SK-MEL-5 (cell line): ENCODE results near the gene ARL4C. TPM values are rescaled to one million over a fixed set of nuclear protein-coding genes. Genes with fewer than 3 reads are reported as not detected.
A peak's percentile ranks its signal among the peaks of the same experiment; 100 is the strongest.

Experiments used
- DNase-seq: peaks from one replicate; pipeline ENCODE4 v3.0.0-alpha.2; 2016; ENCODE audit warnings: low read depth, low spot score
- in situ Hi-C: cut with HindIII; loops from 2 replicates; pipeline ENCODE4 v1.10.0; 2016; ENCODE audit warnings: low sequenced_read_pairs, high pct_unique_total_duplicates, low pct_unique_long_range_greater_than_20kb
- total RNA-seq: library from RNA; depleted of rRNA; stranded (reverse); fragments of >200 nt; shearing (Covaris generic); gene quantifications from 2 replicates; pipeline ENCODE4 v1.2.3, GENCODE V29; 2014

ARL4C gene
- total RNA-seq, 1 experiment from 2014 or later: 4.3 TPM

DNA sequence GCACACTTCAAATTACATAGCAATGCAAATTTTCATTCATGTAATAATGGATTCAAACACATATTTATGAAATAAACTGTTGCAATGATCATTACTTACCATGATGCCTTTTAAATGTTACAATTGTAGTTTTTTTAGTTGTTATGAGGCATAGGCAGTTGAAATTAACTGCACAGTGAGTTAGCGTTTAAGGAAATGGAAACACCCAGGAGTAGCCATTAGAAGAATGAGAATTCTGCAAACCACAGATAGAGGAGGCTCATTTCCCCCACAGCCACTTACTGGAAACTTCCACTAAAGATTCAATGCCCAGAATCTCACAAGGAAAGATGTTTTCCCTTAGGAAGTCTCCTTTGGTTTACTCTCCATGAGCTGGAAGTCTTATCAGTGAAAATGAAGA, 8.4 kb downstream of the ARL4C start:
- in situ Hi-C loops: no loop called here
- DNase-seq: no peak

DNA sequence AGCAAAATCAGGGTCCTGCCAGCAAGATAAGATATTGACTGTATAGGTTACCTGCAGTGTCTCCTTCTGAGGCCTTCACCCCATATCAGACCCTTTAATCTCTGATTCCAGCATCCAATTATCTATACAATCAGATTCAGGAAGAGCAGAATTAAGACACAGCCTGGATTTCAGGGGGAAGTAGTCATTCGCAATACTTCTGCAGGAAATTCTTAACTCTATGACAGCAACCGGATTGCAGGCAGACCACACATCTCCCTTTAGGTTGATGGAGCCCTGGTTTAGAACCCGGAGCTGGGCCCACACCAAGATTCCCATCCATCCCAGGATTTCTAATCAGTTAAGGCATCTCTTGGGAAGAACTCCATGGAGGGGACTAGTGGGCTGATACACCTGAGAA, 9.5 kb downstream of the ARL4C start:
- DNase-seq: no peak
- in situ Hi-C loops: no loop called here

DNA sequence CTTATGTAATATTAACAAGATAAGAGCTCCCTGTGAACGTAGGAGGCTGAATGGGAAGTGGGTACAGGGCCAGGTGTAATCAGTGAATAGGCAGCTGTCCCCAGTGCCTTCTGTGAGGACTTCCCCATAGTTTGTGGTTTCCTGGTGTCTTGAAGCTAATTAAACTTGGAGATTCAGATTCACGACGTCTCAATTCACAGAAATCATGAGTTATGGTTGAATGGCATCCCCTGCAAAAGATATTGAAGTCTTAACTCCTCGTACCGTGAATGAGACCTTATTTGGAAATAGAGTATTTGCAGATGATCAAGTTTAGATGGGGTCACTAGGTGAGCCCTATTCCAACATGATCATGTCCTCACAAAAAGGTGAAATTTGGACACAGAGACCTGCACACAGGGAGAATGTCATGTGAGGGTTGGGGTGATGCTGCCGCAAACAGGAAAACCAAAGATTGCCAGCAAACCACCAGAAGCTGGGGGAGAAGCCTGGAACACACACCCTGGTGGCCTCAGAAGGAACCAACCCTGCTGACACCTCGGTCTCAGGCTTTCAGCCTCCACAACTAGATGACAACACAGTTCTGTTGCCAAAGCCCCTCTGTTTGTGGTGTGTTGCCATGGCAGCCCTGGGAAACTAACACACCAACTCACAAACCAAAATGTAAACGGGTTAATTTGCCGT, 13.2 kb downstream of the ARL4C start:
- peak; percentile 13 for DNase-seq
- in situ Hi-C loops: no loop called here

DNA sequence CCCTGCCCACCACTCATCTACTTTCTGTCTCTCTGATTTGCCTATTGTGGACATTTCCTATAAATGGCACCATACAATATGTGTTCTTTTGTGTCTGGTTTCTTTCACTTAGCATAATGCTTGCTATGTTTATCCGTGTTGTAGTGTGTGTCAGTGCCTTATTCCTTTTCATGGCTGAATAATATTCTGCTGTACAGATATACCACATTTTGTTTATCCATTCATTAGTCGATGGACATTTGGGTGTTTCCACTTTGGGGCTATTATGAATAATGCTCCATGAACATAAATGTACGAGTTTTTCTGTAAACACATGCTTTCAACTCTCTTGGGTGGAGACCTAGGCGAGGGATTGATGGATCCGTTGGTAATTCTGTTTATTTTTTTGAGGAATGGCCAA, 15.6 kb downstream of the ARL4C start:
- no peak for DNase-seq
- in situ Hi-C loops: no loop called here

DNA sequence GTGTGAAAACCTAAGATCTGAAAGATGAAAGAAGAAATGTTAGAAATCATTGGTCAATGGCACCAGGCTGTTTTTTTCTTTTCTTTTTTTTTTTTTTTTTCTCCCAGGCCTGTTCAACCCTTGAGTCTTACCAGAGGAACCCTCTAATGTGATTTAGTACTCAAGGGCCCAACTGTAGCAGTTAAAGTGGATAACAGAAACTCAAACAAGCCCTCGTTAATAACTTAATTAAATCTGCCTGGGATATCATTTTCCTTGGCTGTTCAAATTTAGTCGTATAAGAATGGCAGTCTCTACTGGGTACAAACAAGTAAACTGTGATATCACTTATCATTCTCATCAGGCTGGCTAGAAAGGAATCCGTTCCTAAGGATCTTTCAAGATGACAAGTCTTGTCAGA, 16.5 kb downstream of the ARL4C start:
- no peak for DNase-seq
- in situ Hi-C loops: no loop called here

DNA sequence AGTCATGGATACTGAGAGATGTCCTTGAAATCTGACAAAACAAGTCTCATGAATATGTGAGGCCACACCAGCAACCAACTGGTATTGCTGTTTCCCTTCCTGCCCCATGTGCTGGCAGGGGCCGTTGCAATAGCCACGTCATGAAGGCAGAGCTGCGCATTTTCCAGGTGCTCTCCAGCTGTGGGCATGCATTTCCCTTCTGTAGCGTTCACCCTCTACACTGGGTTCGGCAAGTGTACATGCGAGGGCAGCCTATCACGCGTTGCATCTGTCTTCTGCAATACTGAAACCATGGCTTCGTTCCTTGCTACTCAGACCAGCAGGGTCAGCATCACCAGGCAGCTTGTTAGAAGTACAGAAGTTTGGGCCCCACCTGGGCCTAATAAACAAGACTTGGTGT, 17.4 kb downstream of the ARL4C start:
- in situ Hi-C loops: no loop called here
- DNase-seq: no peak

DNA sequence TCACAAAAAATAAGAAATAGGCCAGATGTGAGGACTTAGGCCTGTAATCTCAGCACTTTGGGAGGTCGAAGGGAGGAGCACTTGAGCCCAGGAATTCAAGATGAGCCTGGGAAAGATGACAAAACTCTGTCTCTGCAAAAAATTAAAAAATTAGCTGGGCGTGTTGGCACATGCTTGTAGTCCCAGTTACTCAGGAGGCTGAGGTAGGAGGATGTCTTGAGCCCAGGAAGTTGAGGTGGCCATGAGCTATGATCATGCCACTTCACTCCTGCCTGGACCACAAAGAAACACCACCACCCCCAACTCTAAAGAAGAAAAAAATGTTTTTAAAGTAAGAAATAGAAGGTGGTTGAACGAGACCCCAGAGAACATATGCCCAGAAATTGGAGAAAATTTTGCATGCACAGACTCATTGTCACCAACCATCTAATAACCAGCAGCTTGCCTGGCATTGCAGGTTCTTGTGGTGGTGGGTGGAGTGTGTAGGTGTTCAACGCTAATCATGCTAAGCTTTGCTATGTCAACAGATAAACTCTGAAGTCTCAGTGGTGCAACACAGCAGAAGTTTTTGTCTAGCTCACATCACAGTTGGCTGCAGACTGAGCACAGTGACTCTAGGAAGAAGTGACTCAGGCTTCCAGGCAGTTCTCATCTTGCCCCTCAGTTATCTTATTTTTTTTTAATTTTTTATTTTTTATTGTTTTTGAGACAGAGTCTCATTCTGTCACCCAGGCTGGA, 18.6 kb downstream of the ARL4C start:
- in situ Hi-C loops: no loop called here
- DNase-seq: no peak

DNA sequence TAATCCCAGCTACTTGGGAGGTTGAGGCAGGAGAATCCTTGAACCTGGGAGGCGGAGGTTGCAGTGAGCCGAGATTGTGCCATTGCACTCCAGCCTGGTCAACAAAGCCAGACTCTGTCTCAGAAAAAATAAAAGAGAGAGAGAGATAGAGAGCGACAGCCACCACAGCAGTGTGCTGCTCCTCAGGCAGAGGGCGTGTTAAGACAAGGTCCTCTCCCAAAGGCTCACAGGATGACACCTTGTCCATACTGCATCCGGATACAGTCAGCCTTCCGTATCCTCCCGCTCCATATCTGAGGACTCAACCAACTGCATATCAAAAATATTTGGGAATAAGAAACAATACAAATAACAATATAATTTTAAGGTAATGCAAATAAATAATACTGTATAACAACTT, 20.1 kb downstream of the ARL4C start:
- in situ Hi-C loops: no loop called here
- peak; percentile 4 for DNase-seq

DNA sequence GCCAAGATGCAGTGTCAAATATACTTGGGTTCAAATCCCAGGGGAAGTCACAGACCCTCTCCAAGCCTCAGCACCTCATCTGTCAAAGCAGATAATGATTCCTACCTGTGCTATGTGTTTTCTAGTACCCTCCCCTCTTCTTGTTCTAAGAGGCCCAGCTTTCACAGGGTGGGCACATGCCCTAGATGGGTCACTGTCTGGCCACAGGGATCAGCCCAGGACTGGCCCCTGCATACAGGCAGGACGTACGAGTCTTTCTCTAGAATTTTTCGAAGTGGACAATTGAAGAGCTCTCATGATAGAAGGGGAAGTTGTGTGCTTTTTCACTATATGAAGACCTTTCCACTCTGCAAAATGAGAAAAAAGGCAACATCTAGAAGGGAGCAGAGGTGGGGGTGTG, 22.2 kb downstream of the ARL4C start:
- in situ Hi-C loops: no loop called here
- DNase-seq: no peak

DNA sequence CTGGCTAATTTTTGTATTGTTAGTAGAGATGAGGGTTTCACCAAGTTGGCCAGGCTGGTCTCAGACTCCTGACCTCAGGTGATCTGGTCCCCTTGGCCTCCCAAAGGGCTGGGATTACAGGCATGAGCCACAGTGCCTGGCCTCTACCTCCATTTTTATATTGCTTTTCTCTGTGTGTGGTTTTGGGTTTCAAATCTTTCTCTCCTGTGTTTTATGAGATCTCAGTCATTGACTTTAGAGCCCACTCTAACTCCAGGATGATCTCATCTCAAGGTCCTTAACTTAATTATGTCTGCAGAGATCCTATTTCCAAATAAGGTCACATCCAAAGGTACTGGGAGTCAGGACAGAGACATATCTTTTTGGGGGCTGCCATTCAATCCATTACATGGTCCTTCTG, 24.7 kb downstream of the ARL4C start:
- in situ Hi-C loops: no loop called here
- no peak for DNase-seq

DNA sequence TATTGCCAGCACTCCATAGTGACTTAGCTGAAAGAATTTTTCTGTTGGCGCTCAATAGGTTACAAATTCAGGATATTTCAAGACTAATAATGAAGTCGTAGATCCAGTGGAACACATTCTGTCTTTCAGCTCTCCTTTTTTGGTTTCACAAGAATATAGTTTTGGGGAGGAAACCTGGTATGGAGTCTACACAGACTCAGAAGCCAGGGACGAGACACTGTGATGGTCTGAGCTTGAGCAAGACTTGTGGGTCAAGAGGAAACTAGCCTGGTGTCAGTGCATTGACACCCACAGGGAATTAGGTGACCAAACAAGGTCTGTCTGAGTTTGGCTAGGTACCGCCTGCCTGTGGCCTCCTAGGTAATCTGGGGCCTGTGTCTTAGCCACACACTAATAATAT, 26.9 kb downstream of the ARL4C start:
- in situ Hi-C loops: no loop called here
- no peak for DNase-seq

DNA sequence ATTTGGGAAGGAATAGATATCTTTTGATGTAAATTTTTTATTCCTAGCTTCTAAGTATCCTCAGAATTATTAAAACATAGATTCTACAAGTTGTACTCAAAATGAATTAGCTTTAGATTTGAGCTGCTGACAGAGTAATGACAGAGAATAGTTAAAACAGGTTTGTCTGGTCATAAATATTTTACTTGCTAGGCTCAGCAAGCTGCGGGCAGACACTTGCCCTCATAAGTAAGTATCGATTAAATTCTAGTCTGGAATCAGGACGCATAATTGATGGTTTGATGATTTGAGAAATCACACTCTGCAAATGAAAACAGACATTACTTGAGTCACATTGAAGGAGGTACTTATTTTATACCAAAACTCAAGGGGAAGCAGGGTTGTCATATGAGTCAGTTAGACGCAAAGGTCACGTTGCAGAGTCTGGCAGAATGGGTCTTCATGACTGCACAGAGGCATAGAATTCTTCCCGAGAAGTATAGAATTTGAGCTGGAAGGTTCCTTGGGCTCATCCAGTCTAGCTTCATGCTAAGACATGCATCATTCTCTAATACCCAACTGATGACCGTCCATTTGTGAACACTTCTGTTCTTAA, 27.5 kb downstream of the ARL4C start:
- in situ Hi-C loops: no loop called here

DNA sequence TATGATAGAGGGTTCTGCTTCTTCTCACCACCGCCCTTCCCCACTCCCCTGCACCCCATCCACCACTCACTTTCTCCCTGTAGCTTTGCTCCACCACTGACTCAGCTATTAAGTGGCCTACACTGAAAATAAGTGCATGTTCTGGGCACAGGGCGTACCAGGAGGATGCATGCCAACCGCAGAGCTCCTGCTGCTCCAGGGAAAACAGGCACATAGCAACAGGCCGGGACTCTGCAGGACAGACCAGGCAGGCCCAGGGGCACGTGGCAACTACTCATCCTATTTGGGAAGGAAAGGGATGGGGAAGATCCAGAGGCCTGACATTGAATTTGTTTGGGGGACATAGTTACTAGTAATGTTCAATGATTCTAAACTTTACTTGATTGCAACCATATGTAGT, 28.4 kb downstream of the ARL4C start:
- in situ Hi-C loops: no loop called here

More for the DNA sequence above, 27.5 kb downstream of the ARL4C start:
- no peak for DNase-seq

DNA sequence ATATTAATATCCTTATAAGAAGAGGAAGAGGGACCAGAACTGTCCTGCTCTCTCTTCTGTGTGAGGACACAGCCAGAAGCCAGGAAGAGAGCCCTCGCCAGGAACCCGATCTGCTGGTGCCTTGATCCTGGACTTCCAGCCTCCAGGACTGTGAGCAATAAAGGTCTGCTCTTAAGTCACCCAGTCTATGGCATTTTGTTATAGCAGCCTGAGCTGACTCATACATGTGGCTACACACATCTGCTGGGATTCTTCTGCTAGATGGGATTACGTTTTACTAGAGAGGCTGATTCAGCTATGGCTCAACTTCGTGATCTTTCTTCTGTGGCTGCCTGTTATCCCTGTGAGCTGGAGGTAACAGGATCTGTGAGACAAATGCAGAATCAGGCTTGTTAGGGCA, 29.6 kb downstream of the ARL4C start:
- no peak for DNase-seq
- in situ Hi-C loops: no loop called here

More for the DNA sequence above, 28.4 kb downstream of the ARL4C start:
- DNase-seq: no peak

DNA sequence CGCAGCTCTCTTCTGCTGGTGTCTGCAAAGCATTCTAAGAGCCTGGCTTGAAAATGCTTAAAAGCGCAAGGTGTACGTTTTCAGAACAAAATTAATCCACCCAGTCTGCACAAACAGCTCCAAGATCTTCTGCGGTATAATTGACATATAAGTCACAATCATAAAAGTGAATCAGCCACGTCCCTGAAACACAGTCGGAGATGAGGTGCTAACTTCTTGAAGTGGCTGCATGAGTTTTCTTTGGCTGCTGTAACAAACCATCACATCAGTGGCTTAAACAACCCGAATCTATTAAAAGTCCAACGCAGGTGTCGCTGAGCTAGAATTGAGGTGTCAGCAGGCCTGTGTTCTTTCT, 32.6 kb downstream of the ARL4C start:
- DNase-seq: no peak
- in situ Hi-C loops: no loop called here

DNA sequence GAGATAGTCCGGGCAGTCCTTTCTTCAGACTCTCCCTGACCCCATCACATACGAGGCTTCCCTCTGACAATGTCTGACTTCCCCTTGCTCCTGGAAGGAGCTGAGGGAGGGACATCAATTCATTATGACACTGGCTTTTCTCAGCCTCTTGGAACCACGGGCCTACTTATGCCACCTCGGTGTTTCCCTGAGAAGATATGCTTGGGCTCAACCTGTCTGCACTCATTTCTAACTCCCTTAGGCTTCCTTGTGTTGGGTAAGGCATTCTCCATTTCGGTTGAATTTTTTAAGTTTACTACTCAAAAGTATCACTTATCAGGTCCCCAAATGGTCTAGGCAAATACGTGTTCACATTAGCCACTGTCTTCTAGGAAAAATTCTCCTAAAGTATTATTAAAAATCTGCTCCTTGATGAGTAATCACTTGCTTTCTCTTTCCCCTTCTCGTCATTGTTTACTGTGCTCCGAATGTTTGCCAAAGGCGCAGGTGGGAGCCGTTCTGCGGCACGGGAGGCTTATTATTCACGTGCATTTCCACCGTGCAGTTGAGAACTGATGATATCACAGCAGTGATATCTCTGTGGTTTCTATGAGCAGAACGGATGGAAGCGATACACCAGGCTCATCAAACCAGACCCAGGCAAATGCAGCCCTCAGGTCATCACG, 33.1 kb downstream of the ARL4C start:
- in situ Hi-C loops: no loop called here
- no peak for DNase-seq

DNA sequence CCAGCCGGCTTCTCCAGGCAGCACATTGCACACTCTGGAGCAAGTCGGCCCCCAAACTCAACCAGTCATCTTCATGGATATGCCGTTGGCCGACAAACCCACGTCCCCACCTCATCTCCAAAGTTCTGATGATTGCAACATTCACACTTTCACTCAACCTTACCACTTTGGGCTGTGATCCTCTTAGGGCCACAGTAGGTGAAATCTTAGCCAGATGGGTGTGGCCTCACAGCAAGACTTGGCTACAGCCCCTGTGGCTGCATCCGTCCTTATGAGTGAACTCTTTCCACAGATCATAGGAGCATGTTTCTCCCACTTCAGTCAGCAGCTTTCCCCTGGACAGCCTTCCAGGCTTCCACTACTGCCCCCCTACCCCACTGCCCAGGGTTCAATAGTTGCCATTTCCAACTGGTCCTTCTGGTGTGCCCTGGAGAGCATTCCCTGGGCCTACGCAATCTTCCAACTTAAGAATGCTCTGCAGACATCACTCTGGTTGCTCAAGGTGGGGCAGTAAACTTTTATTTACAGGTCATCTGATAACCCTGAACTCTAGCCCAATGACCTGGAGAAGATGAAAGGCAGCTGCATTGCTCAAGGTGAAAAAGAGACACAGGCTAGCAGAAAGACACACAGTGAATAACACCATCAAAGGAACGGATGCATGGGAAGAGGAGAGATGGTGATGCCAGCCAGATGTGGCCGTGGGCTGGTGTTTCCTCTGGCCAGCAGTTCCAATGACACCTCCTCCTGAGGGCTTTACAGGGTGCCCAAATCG, 34.5 kb downstream of the ARL4C start:
- DNase-seq: no peak
- in situ Hi-C loops: no loop called here
